Measurements from ENCODE around the gene LOXL3.
A peak's percentile ranks its signal among the peaks of the same experiment; 100 is the strongest.
"Not testable (repeated sequence)": the region's sequence is repeated elsewhere in the genome, so short reads cannot be mapped to it uniquely, and the experiment has no call there.

LOXL3 gene

GRCh38 chr2:74489906-74490305 lies 63.8 kb downstream of the LOXL3 start:
- no peak for DNase-seq (ENCODE audit: low spot score)

GRCh38 chr2:74488643-74489481 lies 64.9 kb downstream of the LOXL3 start:
- DNase-seq (ENCODE audit: low spot score): no peak

GRCh38 chr2:74486141-74486540 lies 67.6 kb downstream of the LOXL3 start:
- no peak for DNase-seq (ENCODE audit: low spot score)

GRCh38 chr2:74483675-74484164 lies 70.0 kb downstream of the LOXL3 start:
- DNase-seq (ENCODE audit: low spot score): not testable (repeated sequence)

GRCh38 chr2:74482801-74483674 lies 70.7 kb downstream of the LOXL3 start, which contains the start of the genes CCDC142 and TTC31:
Gene CCDC142 (minus strand): TSS chr2:74482998. CDS start chr2:74482837, 161 bp downstream.
Gene TTC31 (plus strand): TSS chr2:74483081. CDS start chr2:74483096, 15 bp downstream.
- DNase-seq (ENCODE audit: low spot score): peak; percentile 95

Data from activated CD4-positive, alpha-beta T cell treated with anti-CD3 and anti-CD28 coated beads, Interleukin-2, Interleukin-4, amounts not matched to agents 100 ng/mL and 50 ng/mL, durations not matched to agents 16 hours and 8 hours (primary cell).